Stomach (tissue), 4 donors: ENCODE measurements around the gene CCDC192.

Source experiments
- CTCF ChIP-seq, 7 experiments: fragments of 450-650 bp in 4 of 7; fragments of 200-600 bp in 3 of 7; sonication (generic) in 3 of 7; IDR thresholded peaks; one replicate each; pipeline ENCODE4 v1.5.1; 2016 to 2019; ENCODE audit warnings: antibody characterized with exemption in 7 of 7, control low read depth in 2 of 7, mild to moderate bottlenecking in 1 of 7
- EP300 ChIP-seq: sonication (generic); formaldehyde crosslinking; IDR thresholded peaks from one replicate; pipeline ENCODE4 v1.6.1; 2017; ENCODE audit warnings: antibody characterized with exemption
- POLR2AphosphoS5 ChIP-seq, 3 donors: sonication (generic); formaldehyde crosslinking; IDR thresholded peaks; one replicate each; pipeline ENCODE4 v1.6.1; 2016; ENCODE audit warnings: antibody characterized with exemption in 3 of 3

- no peak for TF ChIP-seq EP300
- TF ChIP-seq POLR2AphosphoS5 (IDR thresholded peaks at IDR 0.05): no peak
- TF ChIP-seq CTCF (IDR thresholded peaks at IDR 0.05): no peak
Measured at GRCh38 chr5:127706691-127707090, 3.5 kb downstream of the CCDC192 start.
